HG03066 (cell line): ENCODE data around the gene ZNF319.
"Not testable (repeated sequence)": the region's sequence is repeated elsewhere in the genome, so short reads cannot be mapped to it uniquely, and the experiment has no call there.

Experiments used
- ATAC-seq: cut with Tn5 transposase; IDR thresholded peaks from one replicate; pipeline ENCODE4 v1.9.1; 2021; ENCODE audit warnings: low read depth; ENCODE audit not compliant: unreplicated experiment

ZNF319 gene

DNA sequence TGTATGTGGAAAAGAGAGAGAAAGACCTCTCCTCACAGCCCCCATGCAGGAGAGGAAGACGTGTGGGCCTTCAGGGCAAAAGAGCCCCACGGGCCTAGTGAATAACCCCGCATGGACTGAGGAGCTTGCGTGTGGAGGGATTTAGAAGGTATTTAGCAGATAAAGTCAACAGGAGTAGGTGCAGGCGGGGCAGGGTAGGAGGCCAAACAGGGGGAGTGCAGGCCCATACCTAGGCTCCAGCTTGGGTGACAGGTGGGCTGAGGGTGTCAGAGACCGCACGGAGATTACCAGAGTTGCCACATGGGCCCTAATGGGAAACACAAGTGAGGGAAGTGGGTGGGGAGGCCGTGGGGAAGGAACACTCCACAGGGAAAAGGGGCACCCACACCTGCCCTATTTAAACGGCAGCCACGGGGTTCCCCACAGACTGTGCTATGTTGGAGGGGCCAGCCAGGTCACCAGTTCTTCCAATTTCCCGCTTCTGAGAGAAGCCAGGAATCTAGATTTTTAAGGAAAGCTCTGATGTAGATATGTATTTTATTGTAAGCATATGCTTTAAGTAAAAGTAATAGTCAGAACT lies 21.4 kb downstream of the ZNF319 start:
- ATAC-seq = no peak

DNA sequence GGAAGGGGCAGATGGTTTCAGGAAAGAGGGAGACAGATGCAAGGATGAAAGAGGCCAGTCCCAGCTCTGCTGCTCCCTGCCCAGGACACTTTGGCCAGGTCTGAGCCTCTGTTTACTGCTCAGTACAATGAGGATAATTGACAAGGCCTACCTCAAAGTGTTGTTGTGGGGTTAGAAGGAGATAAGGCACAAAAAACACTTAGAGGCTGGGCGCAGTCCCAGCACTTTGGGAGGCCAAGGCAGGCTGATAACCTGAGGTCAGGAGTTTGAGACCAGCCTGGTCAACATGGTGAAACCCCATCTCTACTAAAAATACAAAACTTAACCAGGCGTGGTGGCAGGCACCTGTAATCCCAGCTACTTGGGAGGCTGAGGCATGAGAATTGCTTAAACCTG lies 22.4 kb downstream of the ZNF319 start:
- ATAC-seq = not testable (repeated sequence)

DNA sequence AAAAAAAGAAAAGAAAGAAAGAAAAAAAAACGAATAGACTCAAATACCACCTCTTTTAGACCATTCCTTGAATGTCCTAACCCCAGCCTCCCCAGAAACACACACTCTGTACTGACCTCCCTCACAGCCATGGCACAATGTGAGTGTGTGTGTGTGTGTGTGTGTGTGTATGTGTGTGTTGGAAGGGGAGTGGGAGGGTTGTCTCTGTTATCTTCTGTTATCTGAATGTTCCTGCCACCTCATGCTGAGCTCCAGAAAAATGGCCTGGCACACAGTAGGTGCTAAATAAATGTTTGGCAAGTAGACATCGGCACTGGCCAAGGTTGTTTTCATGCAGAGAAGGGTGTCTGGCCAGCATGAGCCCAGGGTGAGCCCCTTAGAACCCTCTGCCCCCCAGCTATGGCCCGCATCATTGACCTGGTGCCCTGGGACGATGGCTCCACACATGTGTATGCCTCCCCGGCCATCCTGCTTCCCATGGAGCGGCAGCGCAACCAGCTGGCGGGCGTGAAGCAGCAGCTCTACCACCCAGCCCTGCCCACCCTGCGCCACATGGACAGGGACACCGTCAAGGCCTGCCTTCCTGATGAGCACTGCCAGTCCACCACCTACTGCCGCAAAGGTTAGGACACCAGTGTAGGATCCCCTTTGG lies 22.9 kb downstream of the ZNF319 start:
- no peak for ATAC-seq

DNA sequence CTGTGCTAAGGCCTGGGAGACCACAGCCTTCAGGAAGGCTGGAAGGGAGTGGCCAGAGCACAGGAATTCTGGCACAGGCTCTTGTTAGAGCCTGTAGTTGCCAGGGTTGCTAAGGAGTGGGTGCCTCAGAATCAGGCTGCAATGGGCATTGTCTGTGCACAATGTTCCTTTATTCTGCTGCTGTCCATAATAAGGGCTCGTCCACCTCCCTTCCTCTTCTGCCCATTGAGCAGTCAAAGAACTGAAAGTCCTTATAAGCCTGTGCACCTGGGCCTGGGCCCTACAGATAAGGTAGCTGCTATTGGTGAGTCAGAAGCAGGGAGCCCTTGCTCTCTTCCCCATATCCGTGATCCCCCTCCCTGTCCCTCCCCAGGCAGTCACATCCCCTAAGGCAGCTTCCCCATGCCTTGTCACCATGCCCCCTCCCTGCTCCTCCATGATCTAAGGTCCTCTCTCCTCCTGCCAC lies 24.1 kb downstream of the ZNF319 start:
- no peak for ATAC-seq

DNA sequence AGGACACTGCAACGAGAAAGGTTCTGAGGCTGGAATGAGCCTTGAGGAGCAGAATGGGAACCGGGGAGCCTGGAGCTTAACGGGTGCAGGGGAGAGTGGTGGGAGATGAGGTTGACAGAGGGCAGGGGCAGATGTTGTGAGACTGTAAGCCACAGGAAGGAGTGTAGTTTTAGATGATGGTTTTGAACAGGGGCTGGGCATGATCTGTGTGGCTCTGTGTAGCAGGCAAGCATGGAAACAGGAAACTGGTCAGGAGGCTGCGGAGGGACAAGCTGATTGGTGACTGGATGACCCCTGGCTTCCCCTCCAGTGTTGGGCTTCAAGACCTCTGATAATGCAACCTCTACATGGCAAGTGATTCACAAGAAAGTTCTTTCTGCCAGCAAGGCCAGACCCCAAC lies 28.2 kb downstream of the ZNF319 start:
- ATAC-seq = no peak

DNA sequence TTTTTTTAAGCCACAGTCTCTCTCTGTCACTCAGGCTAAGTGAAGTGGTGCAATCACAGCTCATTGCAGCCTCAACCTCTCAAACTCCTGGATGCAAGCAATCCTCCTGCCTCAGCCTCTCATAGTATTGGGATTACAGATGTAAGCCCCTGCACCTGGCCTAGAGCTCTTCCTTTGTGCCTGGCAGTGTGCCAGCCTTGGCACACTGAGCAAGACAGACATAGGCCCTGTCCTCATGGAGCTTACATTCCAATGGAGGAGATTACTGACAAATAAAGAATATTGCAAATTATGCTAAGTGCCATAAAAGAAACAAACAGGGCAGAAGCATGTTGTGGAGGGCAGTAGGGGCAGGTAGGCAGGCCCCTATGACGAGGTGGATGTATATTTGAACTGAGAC lies 28.6 kb downstream of the ZNF319 start:
- no peak for ATAC-seq

DNA sequence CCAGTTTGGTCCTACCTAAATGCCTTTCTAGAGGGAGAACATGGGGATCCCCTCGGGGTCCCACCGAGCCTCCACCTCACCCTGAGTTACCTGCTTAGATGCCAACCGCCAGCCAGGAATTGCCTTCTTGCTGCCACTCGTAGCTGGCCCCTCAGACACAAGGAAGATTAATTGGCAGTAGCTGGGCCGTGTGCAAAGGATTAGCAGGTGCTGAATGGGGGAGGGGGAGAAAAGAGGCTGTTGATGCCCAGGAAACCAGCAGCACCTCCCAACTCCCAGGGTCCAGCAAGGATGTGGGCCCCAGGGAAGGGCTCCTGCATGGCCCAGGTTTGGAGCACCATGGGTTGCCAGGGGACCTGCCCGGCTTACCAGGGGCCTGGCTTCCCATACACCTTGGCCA lies 29.5 kb downstream of the ZNF319 start, which contains the start of gene CNGB1:
TSS of gene CNGB1 (minus strand) at position 159 of the 400 bp plus-strand sequence. CDS start 3,842 bp downstream, outside the sequence.
- no peak for ATAC-seq

DNA sequence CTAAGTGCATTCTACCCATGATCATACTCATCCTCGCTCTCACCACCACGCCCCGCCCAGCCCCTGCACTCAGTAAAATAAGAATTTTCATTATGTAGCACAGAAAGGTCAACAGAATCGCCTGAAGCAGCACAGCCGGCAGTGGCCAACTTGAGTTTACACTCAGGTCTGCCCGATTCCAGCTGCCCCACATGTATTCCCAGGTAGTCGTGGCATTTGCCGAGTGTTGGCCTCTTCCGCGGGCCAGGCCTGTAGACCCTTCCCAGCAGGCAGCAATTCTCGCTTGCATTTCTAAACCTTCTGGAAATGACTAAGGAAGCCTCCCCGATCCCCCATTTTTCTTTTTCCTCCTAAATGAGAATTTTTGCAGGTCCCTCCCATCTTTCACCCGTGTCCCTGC lies 30.2 kb downstream of the ZNF319 start:
- no peak for ATAC-seq

DNA sequence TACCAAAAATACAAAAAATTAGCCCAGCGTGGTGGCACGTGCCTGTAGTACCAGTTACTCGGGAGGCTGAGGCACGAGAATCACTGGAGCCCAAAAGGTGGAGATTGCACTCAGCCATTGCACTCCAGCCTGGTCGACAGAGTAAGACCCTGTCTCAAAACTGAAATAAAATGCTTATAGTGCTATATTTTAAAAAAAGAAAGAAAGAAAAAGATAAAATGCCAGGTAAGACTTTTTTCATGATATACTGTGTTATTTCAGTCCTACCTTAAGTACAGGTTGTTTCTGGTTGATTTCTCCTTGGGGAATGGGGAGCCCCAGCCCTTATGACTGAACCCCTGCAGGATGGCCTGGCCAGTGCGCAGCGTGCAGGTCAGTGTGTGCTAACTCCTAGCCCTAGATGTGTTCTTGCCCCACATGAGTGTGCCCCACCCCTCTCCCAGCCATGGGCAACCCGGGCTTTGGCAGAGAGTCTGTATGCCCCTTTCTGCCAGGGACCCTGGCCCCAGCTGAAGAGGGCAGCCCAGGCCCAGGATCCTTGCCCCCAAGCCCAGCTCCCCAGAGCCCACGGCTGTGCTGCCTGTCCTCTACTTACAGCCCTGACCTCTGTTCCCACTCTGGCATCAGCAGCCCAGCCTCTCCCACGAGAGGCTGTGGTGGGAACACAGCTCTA lies 30.9 kb downstream of the ZNF319 start:
- ATAC-seq = no peak

DNA sequence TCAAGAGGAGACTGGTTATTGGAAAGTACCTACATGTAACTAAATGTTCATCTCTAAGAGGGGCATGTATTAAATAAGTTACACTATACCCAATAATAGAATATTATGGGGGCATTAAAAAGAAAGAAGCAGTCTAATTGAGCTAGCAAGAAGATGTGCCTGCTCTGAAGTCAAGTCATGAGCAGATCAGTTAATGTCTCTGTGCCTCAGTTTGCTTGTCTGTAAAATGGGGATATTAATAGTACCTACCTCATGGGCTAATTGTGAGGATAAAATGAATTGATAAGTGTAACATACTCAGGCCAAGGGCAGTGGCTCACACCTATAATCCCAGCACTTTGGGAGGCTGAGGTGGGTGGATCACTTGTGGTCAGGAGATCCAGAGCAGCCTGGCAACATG lies 32.6 kb downstream of the ZNF319 start:
- no peak for ATAC-seq

DNA sequence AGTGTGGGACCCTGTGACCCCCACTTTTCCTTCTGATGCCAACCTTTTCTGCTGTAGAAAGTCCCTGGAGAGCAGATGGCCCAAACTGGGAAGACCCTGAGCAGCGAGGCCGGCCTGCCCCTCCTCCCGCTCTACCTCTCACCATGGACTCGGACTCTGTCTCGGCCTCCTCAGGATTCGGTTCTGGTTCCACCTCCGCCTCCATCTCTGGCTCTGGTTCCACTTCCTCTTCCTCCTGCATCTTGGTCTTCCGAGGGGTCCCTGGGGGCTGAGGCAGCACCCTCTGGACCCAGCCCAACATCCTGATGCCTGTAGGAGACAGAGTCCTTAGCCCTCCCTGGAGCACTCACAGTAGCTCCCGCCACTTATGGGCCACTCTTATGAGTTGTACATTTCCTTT lies 33.5 kb downstream of the ZNF319 start:
- no peak for ATAC-seq

DNA sequence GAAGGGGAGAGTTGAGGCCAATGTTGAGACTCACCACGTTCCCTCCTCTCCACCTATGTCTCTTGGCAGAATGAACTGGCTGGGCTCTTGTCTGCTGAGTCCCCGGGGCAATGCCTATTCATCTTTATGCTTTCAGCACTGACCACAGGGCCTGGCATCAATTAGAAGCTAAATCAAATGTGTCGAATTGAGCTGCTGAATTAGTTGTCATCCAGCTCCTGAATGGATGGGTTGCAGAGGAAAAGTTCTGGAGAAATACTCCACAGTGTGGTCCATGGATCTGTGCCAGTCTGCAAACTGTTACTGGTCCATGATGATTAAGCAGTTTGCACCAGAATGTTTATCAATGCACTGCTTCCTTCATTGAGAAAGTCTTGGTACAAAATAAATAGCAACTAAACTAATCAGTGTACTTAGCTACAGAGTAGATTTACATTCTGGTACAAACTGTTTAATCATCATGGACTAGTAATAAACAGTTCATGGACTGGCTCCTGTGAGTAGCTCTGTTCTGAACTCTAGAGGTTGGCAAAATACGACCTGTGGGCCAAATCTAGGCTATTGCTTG lies 34.2 kb downstream of the ZNF319 start:
- ATAC-seq = no peak

DNA sequence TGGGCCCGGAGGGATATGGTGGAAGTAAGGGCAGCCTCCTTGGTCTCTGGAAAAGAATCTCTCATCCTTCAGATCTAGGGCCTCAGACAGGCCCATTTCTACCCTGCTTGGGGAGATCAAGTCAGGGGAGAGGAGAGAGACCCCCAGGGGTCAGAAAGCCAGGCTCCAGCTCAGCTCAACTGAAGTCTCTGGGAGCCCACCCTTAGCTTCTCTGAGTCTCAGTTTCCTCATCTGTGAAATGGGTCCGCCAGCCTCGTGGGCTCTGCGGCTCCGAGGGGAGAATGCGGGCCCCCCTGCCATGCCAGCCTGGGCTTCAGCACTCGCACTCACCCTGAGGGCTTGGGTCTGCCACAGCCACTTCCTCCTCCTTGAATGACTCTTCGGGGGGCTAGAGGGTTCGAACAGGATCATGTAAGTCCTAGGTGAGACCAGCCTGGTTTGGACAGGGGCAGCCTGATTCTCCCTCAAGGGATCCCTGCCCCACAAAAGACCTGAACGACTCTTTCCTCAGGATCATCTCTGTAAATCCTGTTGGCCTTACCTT lies 36.2 kb downstream of the ZNF319 start:
- ATAC-seq = no peak

DNA sequence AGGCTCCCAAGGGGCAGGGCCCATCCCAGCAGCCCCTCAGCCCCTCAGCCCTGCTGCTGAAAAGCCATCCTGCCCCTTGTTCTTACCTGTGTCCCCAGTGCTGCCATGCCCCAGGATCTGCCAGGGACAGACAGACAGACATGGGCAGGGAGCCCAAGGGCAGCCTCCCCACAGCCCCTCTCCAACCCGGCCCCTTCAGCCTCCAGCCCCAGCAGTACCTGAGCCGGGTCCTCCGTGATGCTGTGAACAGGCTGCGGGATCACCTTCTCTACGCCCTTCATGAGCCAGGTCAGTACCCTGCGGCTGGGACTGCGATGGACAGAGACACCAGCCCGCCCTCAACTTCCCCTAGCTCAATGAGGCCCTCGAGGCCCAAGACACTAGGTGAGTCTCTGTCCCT lies 37.7 kb downstream of the ZNF319 start:
- no peak for ATAC-seq

DNA sequence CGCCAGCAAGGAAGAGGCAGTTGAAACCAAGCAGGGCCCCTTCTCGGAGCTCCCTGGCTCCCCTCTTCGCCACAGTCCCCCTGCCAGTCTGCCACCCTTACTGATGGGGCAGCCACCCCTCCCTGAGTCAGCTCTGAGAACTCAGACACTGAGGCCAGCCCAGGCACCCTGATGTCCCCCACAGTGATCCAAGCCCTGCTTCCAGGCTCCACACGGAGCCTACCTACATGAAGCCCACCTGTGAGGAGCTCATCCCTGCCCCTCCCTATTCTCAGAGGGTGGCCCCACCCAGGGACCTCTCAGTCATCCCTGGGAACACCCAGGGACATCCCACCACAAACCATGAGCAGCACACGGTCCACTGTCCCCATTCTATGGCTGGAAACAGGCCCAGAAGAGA lies 38.4 kb downstream of the ZNF319 start:
- no peak for ATAC-seq

DNA sequence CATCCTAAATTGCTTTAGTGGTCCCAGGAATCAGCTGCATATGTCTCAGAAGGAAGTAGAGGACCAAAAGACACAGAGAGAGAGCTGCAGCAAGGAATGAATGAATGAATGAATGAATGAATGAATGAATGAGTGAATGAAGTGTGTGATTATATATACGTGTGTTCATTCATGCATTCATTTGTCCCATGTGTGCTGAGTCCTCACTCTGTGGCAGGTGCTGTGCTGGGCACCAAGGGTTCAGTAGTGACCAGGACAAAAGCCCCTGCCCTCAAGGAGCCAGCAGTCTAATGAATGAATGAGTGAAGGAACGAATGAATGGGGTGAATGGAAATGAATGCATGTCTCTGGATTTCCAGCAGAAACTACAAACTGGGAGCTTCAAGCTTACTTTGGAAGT lies 38.9 kb downstream of the ZNF319 start:
- no peak for ATAC-seq

DNA sequence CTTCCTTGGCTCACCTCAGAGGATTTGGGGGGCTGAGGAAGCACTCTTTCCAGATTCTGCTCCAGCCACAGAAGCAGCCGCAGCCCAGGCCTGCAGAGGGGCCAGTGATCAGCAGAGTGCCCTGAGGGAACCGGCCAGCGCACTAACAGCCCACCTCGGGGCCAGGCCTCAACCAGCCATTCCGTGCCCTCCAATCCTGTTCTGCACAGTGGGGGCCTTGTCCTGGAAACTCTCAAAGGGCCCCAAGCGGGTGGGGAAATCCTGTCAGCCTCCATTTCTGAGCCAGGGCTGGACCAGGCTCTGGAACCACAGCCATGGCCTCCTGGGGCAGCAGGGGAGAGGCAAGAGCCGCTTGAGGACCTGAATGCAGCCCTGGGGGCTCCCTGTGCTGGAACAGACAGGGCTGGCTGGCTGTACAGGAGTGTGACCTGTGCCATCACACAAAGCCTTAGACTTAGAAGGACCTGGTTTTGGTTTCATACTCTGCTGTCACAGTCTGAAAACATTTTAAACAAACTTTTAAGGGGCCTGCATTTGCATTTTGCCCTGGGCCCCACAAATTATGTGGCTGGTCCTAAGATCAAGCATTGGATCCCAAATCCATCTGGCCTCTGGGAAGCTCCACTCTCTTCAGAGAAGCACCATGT lies 39.5 kb downstream of the ZNF319 start:
- no peak for ATAC-seq

DNA sequence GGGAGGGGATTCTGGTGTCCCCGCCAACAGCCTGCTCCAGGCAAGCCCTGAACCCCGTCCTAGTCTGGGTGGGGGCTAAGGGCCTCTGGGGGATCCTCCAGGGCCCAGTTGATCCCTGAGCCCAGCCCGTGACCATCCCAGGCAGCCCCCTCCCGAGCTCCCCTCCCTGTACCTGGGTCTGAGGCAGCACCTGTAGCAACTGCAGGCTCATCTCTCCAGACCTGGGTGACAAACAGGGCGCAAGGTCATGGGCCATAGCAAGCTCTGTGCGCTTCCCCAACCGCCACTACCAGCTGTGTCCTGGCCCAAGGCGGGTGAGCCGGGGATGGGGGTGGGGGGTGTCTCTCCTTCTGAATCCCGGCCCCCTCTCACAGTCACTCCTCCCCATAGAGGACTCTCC lies 40.2 kb downstream of the ZNF319 start:
- ATAC-seq = no peak

DNA sequence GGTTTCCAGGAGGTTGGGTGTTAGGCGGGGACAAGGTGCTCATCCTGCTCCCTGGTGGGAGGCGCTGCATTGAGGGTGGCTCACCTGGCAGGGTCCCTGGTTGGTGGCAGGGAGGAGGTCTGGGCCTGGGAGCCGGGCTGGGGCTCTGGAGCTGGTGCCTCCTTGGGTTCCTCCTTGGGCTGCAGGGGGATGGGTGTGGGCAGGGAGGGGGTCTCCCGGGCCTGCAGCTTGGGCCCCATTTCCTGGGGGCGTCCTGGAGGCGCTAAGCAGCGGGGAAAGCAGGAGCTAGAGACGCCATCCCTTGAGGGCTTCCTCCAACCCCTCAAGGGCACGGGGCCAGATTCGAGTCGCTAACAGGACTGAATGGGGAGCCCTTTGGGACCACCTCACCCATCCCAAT lies 40.7 kb downstream of the ZNF319 start:
- ATAC-seq = no peak

DNA sequence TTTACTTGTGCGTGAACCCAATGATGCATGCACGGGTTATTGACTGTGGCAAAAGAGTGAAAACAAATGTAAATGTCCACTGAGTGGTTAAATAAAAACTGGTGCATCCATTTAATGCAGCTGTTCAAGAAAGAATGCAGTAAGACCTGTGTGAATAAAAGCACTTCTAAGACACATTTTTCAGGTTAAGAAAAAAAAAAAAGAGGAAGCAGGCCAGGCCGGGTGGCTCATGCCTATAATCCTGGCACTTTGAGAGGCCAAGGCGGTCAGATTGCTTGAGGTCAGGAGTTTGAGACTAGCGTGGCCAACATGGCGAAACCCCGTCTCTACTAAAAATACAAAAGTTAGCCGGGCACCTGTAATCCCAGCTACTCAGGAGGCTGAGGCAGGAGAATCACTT lies 41.4 kb downstream of the ZNF319 start:
- no peak for ATAC-seq

DNA sequence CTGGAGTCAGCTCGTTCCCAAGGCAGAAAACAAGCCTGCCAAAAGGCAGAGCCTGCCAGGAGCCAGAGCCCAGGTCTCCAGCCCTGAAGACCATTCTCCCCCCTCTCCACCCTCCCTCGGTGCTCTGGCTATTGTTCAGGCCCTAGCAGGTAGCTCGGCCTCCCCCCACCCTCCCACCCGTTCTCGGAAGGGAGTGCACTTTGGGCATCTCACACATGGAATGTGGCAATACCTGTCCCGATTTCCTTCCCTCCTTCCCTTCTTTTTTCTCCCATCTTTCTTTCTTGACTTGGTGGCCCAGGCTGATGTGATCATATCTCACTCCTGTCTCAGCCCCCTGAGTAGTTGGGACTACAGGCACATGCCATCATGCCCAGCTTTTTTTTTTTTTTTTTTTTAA lies 41.9 kb downstream of the ZNF319 start:
- ATAC-seq = no peak
